Hair follicle dermal papilla cell (primary cell): ENCODE measurements around the gene KCNV2. TPM values are rescaled to one million over a fixed set of nuclear protein-coding genes. Genes with fewer than 3 reads are reported as not detected.

Source experiments
- total RNA-seq: library from RNA; depleted of rRNA; stranded (reverse); fragments of >200 nt; gene quantifications from 2 replicates; pipeline ENCODE4 v1.2.3, GENCODE V29; 2012

Gene KCNV2
- total RNA-seq: not detected in 2 replicates

GRCh38 chr9:2717385-2717784 is at the start of gene KCNV2:
Gene KCNV2, plus strand, starts transcription at chr9:2717510. Its CDS starts 230 bp downstream, at chr9:2717740.

Other genes starting within 250 kb of the KCNV2 start
- gene VLDLR, start 95.7 kb upstream of the KCNV2 start, total RNA-seq: 8.4 and 12.2 TPM in 2 replicates
- gene PUM3, start 126.6 kb downstream of the KCNV2 start, total RNA-seq: 37.5 and 45.8 TPM in 2 replicates